ENCODE measurements around the gene THSD7A.

The THSD7A gene

GRCh38 chr7:11709196-11709595 is 122.8 kb downstream of the THSD7A start:
- H4K20me1 ChIP-seq (ENCODE audit: insufficient read depth, low read length) = no peaks in the 10 kb centered on the region
- TF ChIP-seq CTCF (IDR thresholded peaks at IDR 0.05; ENCODE audit: low read depth, low read length) (no peak), EZH2phosphoT487 (IDR thresholded peaks at IDR 0.05; ENCODE audit: low read depth) (no peak)
- no peak overlapping the region for H3K9ac ChIP-seq (ENCODE audit: low read length)
- H3K36me3 ChIP-seq (replicated peaks; ENCODE audit: low read depth, low read length) = no peaks in the 10 kb centered on the region
- H3K27ac ChIP-seq (ENCODE audit: low read length) = no peak overlapping the region
- no peak overlapping the region for H2AFZ ChIP-seq (ENCODE audit: low read depth, low read length)
- H3K4me2 ChIP-seq (ENCODE audit: low read length) = no peak overlapping the region
- H3K27me3 ChIP-seq (ENCODE audit: low read depth, low read length) = no peaks in the 10 kb centered on the region
- H3K4me3 ChIP-seq (ENCODE audit: low read length) = no peak overlapping the region
- no peaks in the 10 kb centered on the region for H3K79me2 ChIP-seq (ENCODE audit: low read length)
- H3K4me1 ChIP-seq (ENCODE audit: low read length) = no peaks in the 10 kb centered on the region
- H3K9me3 ChIP-seq (ENCODE audit: insufficient read depth, low read length) = no peaks in the 10 kb centered on the region

GRCh38 chr7:11707606-11708193 is 124.3 kb downstream of the THSD7A start:
- H3K79me2 ChIP-seq (ENCODE audit: low read length) = no peaks in the 10 kb centered on the region
- no peaks in the 10 kb centered on the region for H3K27me3 ChIP-seq (ENCODE audit: low read depth, low read length)
- H3K4me3 ChIP-seq (ENCODE audit: low read length) = no peak overlapping the region
- no peak overlapping the region for H3K4me2 ChIP-seq (ENCODE audit: low read length)
- H3K4me1 ChIP-seq (ENCODE audit: low read length) = 0 out of 2 replicates have a peak, but pooled peaks cover 4% of the 10 kb centered on the region
- H3K36me3 ChIP-seq (replicated peaks; ENCODE audit: low read depth, low read length) = no peaks in the 10 kb centered on the region
- H4K20me1 ChIP-seq (ENCODE audit: insufficient read depth, low read length) = no peaks in the 10 kb centered on the region
- no peak overlapping the region for H3K27ac ChIP-seq (ENCODE audit: low read length)
- H2AFZ ChIP-seq (ENCODE audit: low read depth, low read length) = no peak overlapping the region
- H3K9ac ChIP-seq (ENCODE audit: low read length) = no peak overlapping the region
- no peak for TF ChIP-seq CTCF (IDR thresholded peaks at IDR 0.05; ENCODE audit: low read depth, low read length)
- no peak for TF ChIP-seq EZH2phosphoT487 (IDR thresholded peaks at IDR 0.05; ENCODE audit: low read depth)
- H3K9me3 ChIP-seq (ENCODE audit: insufficient read depth, low read length) = no peaks in the 10 kb centered on the region

GRCh38 chr7:11706666-11707605 is 125.1 kb downstream of the THSD7A start:
- 0 out of 2 replicates have a peak, but pooled peaks cover 4% of the 10 kb centered on the region for H3K4me1 ChIP-seq (ENCODE audit: low read length)
- H3K27ac ChIP-seq (ENCODE audit: low read length) = no peak overlapping the region
- H2AFZ ChIP-seq (ENCODE audit: low read depth, low read length) = no peak overlapping the region
- no peaks in the 10 kb centered on the region for H3K9me3 ChIP-seq (ENCODE audit: insufficient read depth, low read length)
- no peaks in the 10 kb centered on the region for H3K27me3 ChIP-seq (ENCODE audit: low read depth, low read length)
- TF ChIP-seq EZH2phosphoT487 (IDR thresholded peaks at IDR 0.05; ENCODE audit: low read depth) (no peak), CTCF (IDR thresholded peaks at IDR 0.05; ENCODE audit: low read depth, low read length) (no peak)
- H3K36me3 ChIP-seq (replicated peaks; ENCODE audit: low read depth, low read length) = no peaks in the 10 kb centered on the region
- no peak overlapping the region for H3K4me3 ChIP-seq (ENCODE audit: low read length)
- no peaks in the 10 kb centered on the region for H3K79me2 ChIP-seq (ENCODE audit: low read length)
- no peak overlapping the region for H3K9ac ChIP-seq (ENCODE audit: low read length)
- H4K20me1 ChIP-seq (ENCODE audit: insufficient read depth, low read length) = no peaks in the 10 kb centered on the region
- no peak overlapping the region for H3K4me2 ChIP-seq (ENCODE audit: low read length)

GRCh38 chr7:11703829-11704228 is 128.2 kb downstream of the THSD7A start:
- H3K36me3 ChIP-seq (replicated peaks; ENCODE audit: low read depth, low read length) = no peaks in the 10 kb centered on the region

More at GRCh38 chr7:11703829-11704228, 128.2 kb downstream of the THSD7A start:
- Histone ChIP-seq H3K4me2 (ENCODE audit: low read length) (no peak overlapping the region), H2AFZ (ENCODE audit: low read depth, low read length) (no peak overlapping the region), H4K20me1 (ENCODE audit: insufficient read depth, low read length) (no peaks in the 10 kb centered on the region), H3K4me3 (ENCODE audit: low read length) (no peak overlapping the region), H3K9me3 (ENCODE audit: insufficient read depth, low read length) (no peaks in the 10 kb centered on the region), H3K79me2 (ENCODE audit: low read length) (no peaks in the 10 kb centered on the region), H3K27ac (ENCODE audit: low read length) (no peak overlapping the region), H3K9ac (ENCODE audit: low read length) (no peak overlapping the region), H3K4me1 (ENCODE audit: low read length) (peaks cover 14% of the 10 kb centered on the region), H3K27me3 (ENCODE audit: low read depth, low read length) (no peaks in the 10 kb centered on the region)
- no peak for TF ChIP-seq EZH2phosphoT487 (IDR thresholded peaks at IDR 0.05; ENCODE audit: low read depth)
- no peak for TF ChIP-seq CTCF (IDR thresholded peaks at IDR 0.05; ENCODE audit: low read depth, low read length)
